GM12878 (cell line): ENCODE results near the gene COL20A1. TPM values are rescaled to one million over a fixed set of nuclear protein-coding genes. Genes with fewer than 3 reads are reported as not detected.

Experiments
- ATAC-seq: fragments of 200-7000 bp; cut with Tn5 transposase; 3 replicates; pipeline ENCODE4 v1.9.1; 2020; ENCODE audit warnings: mild to moderate bottlenecking, moderate library complexity
- BruUV-seq: library from RNA; stranded (reverse); fragments of 400-500 nt; replicated peaks from 2 replicates; lab custom pipeline; 2021; lab: Mats Ljungman, UMichigan
- CTCF ChIA-PET: fragments of 300-600 bp; sonication (Branson Sonifier 250); formaldehyde crosslinking; extraction: SDS; loops from one replicate; lab custom pipeline; 2021; ENCODE audit warnings: inconsistent platforms; lab: Yijun Ruan, JAX
- POLR2A ChIA-PET: fragments of 350-600 bp; formaldehyde crosslinking; extraction: SDS; loops from one replicate; lab custom pipeline; 2021; ENCODE audit warnings: inconsistent platforms; lab: Charles Lee
- RAD21 ChIA-PET: fragments of 300-600 bp; sonication (Branson Sonifier 250); formaldehyde crosslinking; loops from one replicate; lab custom pipeline; 2023; ENCODE audit warnings: antibody characterized with exemption; ENCODE audit not compliant: unreplicated experiment; lab: Charles Lee
- SMC1A ChIA-PET: fragments of 300-600 bp; sonication (Branson Sonifier 250); formaldehyde crosslinking; loops from one replicate; lab custom pipeline; 2023; ENCODE audit not compliant: unreplicated experiment, uncharacterized antibody; lab: Charles Lee
- DNase-seq: peaks from one replicate; pipeline ENCODE4 v3.0.0-alpha.2; 2011; ENCODE audit warnings: low read depth, low spot score
- FAIRE-seq: peaks from 3 replicates; lab custom pipeline; 2011; peaks lifted over from hg19 to GRCh38; lab: Jason Lieb, UNC
- H2AFZ ChIP-seq: 2 replicates; pipeline ENCODE4 v1.6.0; 2011; ENCODE audit warnings: low read depth, low read length, control low read depth; ENCODE audit not compliant: control insufficient read depth
- H3K27ac ChIP-seq: 2 replicates; pipeline ENCODE4 v1.5.1; 2011; ENCODE audit warnings: control low read depth; ENCODE audit not compliant: control insufficient read depth, insufficient read depth
- H3K27me3 ChIP-seq, 2 experiments: replicated peaks in 1 of 2; 2 replicates each; pipeline versions ENCODE4 v1.6.0 to v1.6.1; 2011; ENCODE audit warnings: low read length in 1 of 2; ENCODE audit not compliant: control insufficient read depth in 2 of 2, insufficient read depth in 2 of 2
- H3K36me3 ChIP-seq, 2 experiments: 2 replicates each; pipeline ENCODE4 v1.5.1; 2011; ENCODE audit warnings: low read length in 1 of 2; ENCODE audit not compliant: control insufficient read depth in 2 of 2, insufficient read depth in 2 of 2
- H3K4me1 ChIP-seq: 2 replicates; pipeline ENCODE4 v1.6.1; 2011; ENCODE audit warnings: mild to moderate bottlenecking, low read length, moderate library complexity, mixed read lengths; ENCODE audit not compliant: control insufficient read depth, insufficient read depth
- H3K4me2 ChIP-seq: 2 replicates; pipeline ENCODE4 v1.6.0; 2011; ENCODE audit warnings: control low read depth; ENCODE audit not compliant: control insufficient read depth, insufficient read depth
- H3K4me3 ChIP-seq: fragments of 200-600 bp; sonication (generic); 2 replicates; pipeline ENCODE4 v1.5.1; 2016
- H3K79me2 ChIP-seq: 2 replicates; pipeline ENCODE4 v1.6.0; 2011; ENCODE audit warnings: low read length; ENCODE audit not compliant: control insufficient read depth, insufficient read depth
- H3K9ac ChIP-seq: 2 replicates; pipeline ENCODE4 v1.8.0; 2011; ENCODE audit warnings: low read length, control low read depth, mixed read lengths; ENCODE audit not compliant: control insufficient read depth, insufficient read depth
- H3K9me3 ChIP-seq: replicated peaks from 3 replicates; pipeline ENCODE4 v1.5.1; 2011; ENCODE audit warnings: mild to moderate bottlenecking, low read length; ENCODE audit not compliant: control insufficient read depth, insufficient read depth
- H4K20me1 ChIP-seq: 2 replicates; pipeline ENCODE4 v1.6.0; 2011; ENCODE audit not compliant: control insufficient read depth, insufficient read depth
- BHLHE40 ChIP-seq, 2 experiments: fragments of 450-650 bp in 1 of 2; IDR thresholded peaks; 2 replicates each; pipeline ENCODE4 v1.6.1; 2011 to 2017; ENCODE audit warnings: low read depth in 2 of 2, borderline replicate concordance in 1 of 2, improper control_type of control experiment in 1 of 2, low read length in 1 of 2, mild to moderate bottlenecking in 1 of 2
- E4F1 ChIP-seq: fragments of 450-650 bp; IDR thresholded peaks from 2 replicates; pipeline ENCODE4 v1.6.1; 2018; ENCODE audit warnings: borderline replicate concordance, mild to moderate bottlenecking; ENCODE audit not compliant: partially characterized antibody
- EGR1 ChIP-seq, 2 experiments: IDR thresholded peaks; 1 replicate in 1 of 2; 2 replicates in 1 of 2; pipeline ENCODE4 v1.6.1; 2011 to 2012; ENCODE audit warnings: low read depth in 2 of 2, low read length in 2 of 2, borderline replicate concordance in 1 of 2, mild to moderate bottlenecking in 1 of 2, moderate library complexity in 1 of 2
- IRF3 ChIP-seq: fragments of 450-650 bp; IDR thresholded peaks from 2 replicates; pipeline ENCODE4 v1.6.1; 2014; ENCODE audit warnings: mild to moderate bottlenecking
- KAT2A ChIP-seq: conservative IDR thresholded peaks from 2 replicates; pipeline ENCODE4 v1.6.1; 2011; ENCODE audit warnings: low read depth, low read length; ENCODE audit not compliant: control insufficient read depth
- NBN ChIP-seq: fragments of 450-650 bp; IDR thresholded peaks from 2 replicates; pipeline ENCODE4 v1.6.1; 2016
- NFXL1 ChIP-seq: fragments of 450-650 bp; IDR thresholded peaks from 2 replicates; pipeline ENCODE4 v1.6.1; 2017; ENCODE audit warnings: antibody characterized with exemption, mild to moderate bottlenecking, borderline replicate concordance
- NR2F1 ChIP-seq: fragments of 450-650 bp; conservative IDR thresholded peaks from 2 replicates; pipeline ENCODE4 v1.6.1; 2017; ENCODE audit warnings: mild to moderate bottlenecking
- PKNOX1 ChIP-seq: fragments of 450-650 bp; IDR thresholded peaks from 2 replicates; pipeline ENCODE4 v1.6.1; 2016; ENCODE audit warnings: mild to moderate bottlenecking
- PRDM15 ChIP-seq: fragments of 450-650 bp; formaldehyde crosslinking; IDR thresholded peaks from 2 replicates; pipeline ENCODE4 v1.4.0; 2020; ENCODE audit warnings: mild to moderate bottlenecking, moderate library complexity
- RBBP5 ChIP-seq: fragments of 200-600 bp; sonication (generic); conservative IDR thresholded peaks from 2 replicates; pipeline ENCODE4 v1.6.1; 2016
- USF1 ChIP-seq: IDR thresholded peaks from 2 replicates; pipeline ENCODE4 v1.6.1; 2011; ENCODE audit warnings: borderline replicate concordance, low read depth, mild to moderate bottlenecking, moderate library complexity, mixed read lengths, low read length; ENCODE audit not compliant: insufficient read depth; ENCODE audit errors: extremely low read length
- WRNIP1 ChIP-seq: IDR thresholded peaks from 2 replicates; pipeline ENCODE4 v1.6.1; 2011; ENCODE audit warnings: low read depth, low read length, improper control_type of control experiment, borderline replicate concordance
- ZNF384 ChIP-seq: IDR thresholded peaks from 2 replicates; pipeline ENCODE4 v1.6.1; 2012; ENCODE audit warnings: low read depth, mild to moderate bottlenecking, low read length, improper control_type of control experiment, borderline replicate concordance
- WGBS: methylation state at CpG from one replicate; pipeline ENCODE4 v1.1.6; 2016; ENCODE audit warnings: low lambda C conversion rate; ENCODE audit not compliant: insufficient replicate concordance, insufficient coverage; ENCODE audit errors: missing lambda C conversion rate; 5-methylcytosine and 5-hydroxymethylcytosine counted together
- in situ Hi-C: fragments of 300-500 bp; cut with MboI; formaldehyde crosslinking; loops from 9 replicates; pipeline ENCODE4 v1.14.3; 2018; ENCODE audit warnings: mixed read lengths
- intact Hi-C: fragments of 100-400 bp; cut with micrococcal nuclease; formaldehyde crosslinking; loops from one replicate; pipeline ENCODE4 v1.14.2; 2022; ENCODE audit not compliant: unreplicated experiment
- polyA plus RNA-seq, 11 experiments: library from polyadenylated mRNA; depleted of rRNA in 4 of 11; unstranded in 6 of 11; stranded (reverse) in 5 of 11; fragments of >200 nt; fragmentation: Nextera tagmentation in 4 of 11; fragmentation: Illumina TruSeq in 1 of 11; extraction: Ambion mirVana in 4 of 11; extraction: Trizol in 1 of 11; gene quantifications; 1 replicate in 1 of 11; 2 replicates in 10 of 11; pipeline versions ENCODE4 v1.2.1 to v1.2.3, GENCODE V29; 2011 to 2016; ENCODE audit warnings: inconsistent platforms in 2 of 11, missing spikeins in 2 of 11, low read depth in 1 of 11
- total RNA-seq, 4 experiments: library from RNA; depleted of rRNA in 3 of 4; stranded (reverse); fragments of >200 nt in 3 of 4; fragmentation: Illumina TruSeq in 1 of 4; extraction: Trizol in 1 of 4; gene quantifications; 2 replicates each; pipeline versions ENCODE4 v1.2.1 to v1.2.3, GENCODE V29; 2013 to 2021

COL20A1 gene
- total and polyA plus RNA-seq, 10 of the 15 experiments (the other 5 are each of a cell fraction or from before 2014, with no cell fraction given) = not detected

DNA sequence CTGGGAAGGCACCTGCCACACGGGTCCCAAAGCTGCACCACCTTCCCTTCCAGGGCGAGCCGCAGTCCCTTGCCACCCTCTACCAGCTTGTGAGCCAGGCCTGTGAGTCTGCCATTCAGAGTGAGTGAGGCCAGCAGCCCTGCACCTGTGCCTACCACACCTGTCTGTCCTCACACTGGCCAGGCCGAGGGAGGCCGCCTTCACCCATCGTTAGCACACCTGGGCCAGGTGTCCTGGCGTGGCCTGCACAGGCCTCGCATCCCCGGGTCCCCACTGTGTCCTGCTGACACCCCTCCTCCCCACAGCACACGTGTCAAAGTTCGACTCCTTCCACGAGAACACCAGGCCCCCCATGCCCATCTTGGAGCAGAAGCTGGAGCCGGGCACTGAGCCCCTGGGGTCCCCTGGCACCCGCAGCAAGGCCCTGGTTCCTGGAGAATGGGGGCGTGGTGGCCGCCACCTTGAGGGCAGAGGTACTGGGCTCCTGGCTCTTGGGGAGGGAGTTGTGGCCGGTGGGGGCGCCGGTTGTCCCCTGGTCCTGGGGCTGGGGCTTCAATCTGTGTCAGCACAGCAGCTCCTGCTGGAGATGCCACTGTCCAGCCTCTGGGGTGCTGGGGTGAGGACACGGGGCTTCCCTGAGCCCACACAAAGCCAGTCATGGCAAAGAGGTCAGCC lies 35.2 kb downstream of the COL20A1 start:
- RAD21 ChIA-PET = no interaction called here
- no peak for ATAC-seq

More for the DNA sequence above, 35.2 kb downstream of the COL20A1 start:
- H3K9me3 ChIP-seq = peaks cover 7% of the 10 kb centered on the region; the same call in 2 of the 3 replicates
- FAIRE-seq (no peak), DNase-seq (no peak)
- H3K4me2 ChIP-seq = no peak overlapping the region
- 59% methylated on average over 19 of the region's 20 CpGs for whole genome bisulfite sequencing
- no peak overlapping the region for H3K4me3 ChIP-seq
- H3K79me2 ChIP-seq = no peaks in the 10 kb centered on the region
- no peak overlapping the region for H2AFZ ChIP-seq
- no peaks in the 10 kb centered on the region for H3K27me3 ChIP-seq
- POLR2A ChIA-PET = no interaction called here
- intact Hi-C loops (no loop called here), in situ Hi-C loops (no loop called here)
- SMC1A ChIA-PET = no interaction called here
- H3K9ac ChIP-seq = no peak overlapping the region
- no peaks in the 10 kb centered on the region for H4K20me1 ChIP-seq
- H3K4me1 ChIP-seq = peaks cover 6% of the 10 kb centered on the region
- BruUV-seq = no TSS peak
- H3K36me3 ChIP-seq = no peaks in the 10 kb centered on the region
- no peak for TF ChIP-seq BHLHE40 (IDR thresholded peaks at IDR 0.05; ENCODE audit: borderline replicate concordance in 1 of 2, low read depth in 2 of 2, low read length in 1 of 2)
- no peak for TF ChIP-seq USF1
- no peak for TF ChIP-seq NBN
- no peak for TF ChIP-seq ZNF384
- TF ChIP-seq PKNOX1 = no peak
- no peak for TF ChIP-seq IRF3
- no peak for TF ChIP-seq RBBP5
- TF ChIP-seq KAT2A = no peak
- no peak for TF ChIP-seq E4F1
- no peak for TF ChIP-seq NR2F1
- TF ChIP-seq PRDM15 = no peak
- TF ChIP-seq WRNIP1 = no peak
- TF ChIP-seq NFXL1 = no peak
- TF ChIP-seq EGR1 (IDR thresholded peaks at IDR 0.05; ENCODE audit: borderline replicate concordance in 1 of 2, low read depth in 2 of 2, low read length in 2 of 2) = no peak
- CTCF ChIA-PET = no interaction called here
- H3K27ac ChIP-seq = no peak overlapping the region
